ENCODE data around the gene AIRE. TPM values are rescaled to one million over a fixed set of nuclear protein-coding genes. Genes with fewer than 3 reads are reported as not detected.
"Not testable (repeated sequence)": the region's sequence is repeated elsewhere in the genome, so short reads cannot be mapped to it uniquely, and the experiment has no call there.

The AIRE gene
- polyA plus RNA-seq, 1 donor from 2014 or later: not detected

- Histone ChIP-seq H3K9me2 (ENCODE audit: insufficient read depth, low read length) (no peaks in the 10 kb centered on the region), H3K27me3 (ENCODE audit: insufficient read depth, low read depth, low read length) (peaks cover 12% of the 10 kb centered on the region), H3K27ac (ENCODE audit: low read length) (no peak overlapping the region), H3K9ac (ENCODE audit: low read length) (no peak overlapping the region), H4K20me1 (ENCODE audit: insufficient read depth) (no peaks in the 10 kb centered on the region), H3K4me2 (ENCODE audit: low read length) (no peak overlapping the region), H3F3A (ENCODE audit: insufficient read depth, low read length, poor library complexity, severe bottlenecking) (no peaks in the 10 kb centered on the region), H3K9me3 (ENCODE audit: low read length) (no peaks in the 10 kb centered on the region), H3K4me3 (ENCODE audit: low read length) (no peak overlapping the region), H3K79me2 (replicated peaks; ENCODE audit: insufficient read depth, low read length) (no peaks in the 10 kb centered on the region), H3K36me3 (ENCODE audit: insufficient read depth, low read length) (no peaks in the 10 kb centered on the region), H2AFZ (ENCODE audit: low read depth, low read length) (no peak overlapping the region)
- TF ChIP-seq CTCF (IDR thresholded peaks at IDR 0.05; ENCODE audit: poor library complexity, severe bottlenecking) (no peak), MXI1 (conservative IDR thresholded peaks at IDR 0.05; ENCODE audit: poor library complexity, severe bottlenecking) (no peak), POLR2AphosphoS5 (IDR thresholded peaks at IDR 0.05) (no peak), RAD21 (conservative IDR thresholded peaks at IDR 0.05) (no peak), SMC3 (conservative IDR thresholded peaks at IDR 0.05; ENCODE audit: poor library complexity) (no peak), TAF1 (IDR thresholded peaks at IDR 0.05; ENCODE audit: low read depth) (no peak), EP300 (conservative IDR thresholded peaks at IDR 0.05; ENCODE audit: poor library complexity, severe bottlenecking) (no peak), EZH2 (IDR thresholded peaks at IDR 0.05; ENCODE audit: borderline replicate concordance, insufficient read depth, low read length, poor library complexity, severe bottlenecking) (no peak)
- TF ChIP-seq, protein P1, sequence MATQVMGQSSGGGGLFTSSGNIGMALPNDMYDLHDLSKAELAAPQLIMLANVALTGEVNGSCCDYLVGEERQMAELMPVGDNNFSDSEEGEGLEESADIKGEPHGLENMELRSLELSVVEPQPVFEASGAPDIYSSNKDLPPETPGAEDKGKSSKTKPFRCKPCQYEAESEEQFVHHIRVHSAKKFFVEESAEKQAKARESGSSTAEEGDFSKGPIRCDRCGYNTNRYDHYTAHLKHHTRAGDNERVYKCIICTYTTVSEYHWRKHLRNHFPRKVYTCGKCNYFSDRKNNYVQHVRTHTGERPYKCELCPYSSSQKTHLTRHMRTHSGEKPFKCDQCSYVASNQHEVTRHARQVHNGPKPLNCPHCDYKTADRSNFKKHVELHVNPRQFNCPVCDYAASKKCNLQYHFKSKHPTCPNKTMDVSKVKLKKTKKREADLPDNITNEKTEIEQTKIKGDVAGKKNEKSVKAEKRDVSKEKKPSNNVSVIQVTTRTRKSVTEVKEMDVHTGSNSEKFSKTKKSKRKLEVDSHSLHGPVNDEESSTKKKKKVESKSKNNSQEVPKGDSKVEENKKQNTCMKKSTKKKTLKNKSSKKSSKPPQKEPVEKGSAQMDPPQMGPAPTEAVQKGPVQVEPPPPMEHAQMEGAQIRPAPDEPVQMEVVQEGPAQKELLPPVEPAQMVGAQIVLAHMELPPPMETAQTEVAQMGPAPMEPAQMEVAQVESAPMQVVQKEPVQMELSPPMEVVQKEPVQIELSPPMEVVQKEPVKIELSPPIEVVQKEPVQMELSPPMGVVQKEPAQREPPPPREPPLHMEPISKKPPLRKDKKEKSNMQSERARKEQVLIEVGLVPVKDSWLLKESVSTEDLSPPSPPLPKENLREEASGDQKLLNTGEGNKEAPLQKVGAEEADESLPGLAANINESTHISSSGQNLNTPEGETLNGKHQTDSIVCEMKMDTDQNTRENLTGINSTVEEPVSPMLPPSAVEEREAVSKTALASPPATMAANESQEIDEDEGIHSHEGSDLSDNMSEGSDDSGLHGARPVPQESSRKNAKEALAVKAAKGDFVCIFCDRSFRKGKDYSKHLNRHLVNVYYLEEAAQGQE (IDR thresholded peaks at IDR 0.05; ENCODE audit: borderline replicate concordance): no peak
These were observed 3.9 kb upstream of the AIRE start for GRCh38 chr21:44281801-44282200.

- Histone ChIP-seq H3K4me2 (ENCODE audit: low read length) (no peak overlapping the region), H3K9ac (ENCODE audit: low read length) (no peak overlapping the region), H3K27ac (ENCODE audit: low read length) (no peak overlapping the region), H3K79me2 (replicated peaks; ENCODE audit: insufficient read depth, low read length) (no peaks in the 10 kb centered on the region), H3K36me3 (ENCODE audit: insufficient read depth, low read length) (no peaks in the 10 kb centered on the region), H3K27me3 (ENCODE audit: insufficient read depth, low read depth, low read length) (peaks cover 13% of the 10 kb centered on the region), H3F3A (ENCODE audit: insufficient read depth, low read length, poor library complexity, severe bottlenecking) (no peaks in the 10 kb centered on the region), H3K9me2 (ENCODE audit: insufficient read depth, low read length) (no peaks in the 10 kb centered on the region), H4K20me1 (ENCODE audit: insufficient read depth) (no peaks in the 10 kb centered on the region), H2AFZ (ENCODE audit: low read depth, low read length) (no peak overlapping the region), H3K4me3 (ENCODE audit: low read length) (no peak overlapping the region), H3K9me3 (ENCODE audit: low read length) (no peaks in the 10 kb centered on the region)
- TF ChIP-seq TAF1 (IDR thresholded peaks at IDR 0.05; ENCODE audit: low read depth) (no peak), CTCF (IDR thresholded peaks at IDR 0.05; ENCODE audit: poor library complexity, severe bottlenecking) (no peak), EP300 (conservative IDR thresholded peaks at IDR 0.05; ENCODE audit: poor library complexity, severe bottlenecking) (no peak), MXI1 (conservative IDR thresholded peaks at IDR 0.05; ENCODE audit: poor library complexity, severe bottlenecking) (no peak)
These were observed 3.3 kb upstream of the AIRE start for GRCh38 chr21:44282370-44282769.

DNA sequence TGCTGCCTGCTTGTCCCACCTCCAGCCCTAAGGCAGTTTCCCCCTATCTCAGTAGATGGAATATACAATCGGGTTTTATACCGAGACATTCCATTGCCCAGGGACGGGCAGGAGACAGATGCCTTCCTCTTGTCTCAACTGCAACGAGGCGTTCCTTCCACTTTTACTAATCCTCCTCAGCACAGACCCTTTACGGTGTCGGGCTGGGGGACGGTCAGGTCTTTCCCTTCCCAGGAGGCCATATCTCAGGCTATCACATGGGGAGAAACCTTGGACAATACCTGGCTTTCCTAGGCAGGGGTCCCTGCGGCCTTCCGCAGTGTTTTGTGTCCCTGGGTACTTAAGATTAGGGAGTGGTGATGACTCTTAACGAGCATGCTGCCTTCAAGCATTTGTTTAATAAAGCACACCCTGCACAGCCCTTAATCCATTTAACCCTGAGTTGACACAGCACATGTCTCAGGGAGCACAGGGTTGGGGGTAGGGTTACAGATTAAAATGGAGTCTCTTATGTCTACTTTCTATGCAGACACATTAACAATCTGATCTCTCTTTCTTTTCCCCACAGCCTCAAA lies 2.4 kb upstream of the AIRE start:
- H3K9ac ChIP-seq (ENCODE audit: low read length); H3K4me2 ChIP-seq (ENCODE audit: low read length); H3F3A ChIP-seq (ENCODE audit: insufficient read depth, low read length, poor library complexity, severe bottlenecking); H3K9me3 ChIP-seq (ENCODE audit: low read length); H3K79me2 ChIP-seq (replicated peaks; ENCODE audit: insufficient read depth, low read length); H3K27ac ChIP-seq (ENCODE audit: low read length); H2AFZ ChIP-seq (ENCODE audit: low read depth, low read length); H4K20me1 ChIP-seq (ENCODE audit: insufficient read depth); H3K36me3 ChIP-seq (ENCODE audit: insufficient read depth, low read length); H3K9me2 ChIP-seq (ENCODE audit: insufficient read depth, low read length); H3K4me3 ChIP-seq (ENCODE audit: low read length): not testable (repeated sequence)
- H3K27me3 ChIP-seq (ENCODE audit: insufficient read depth, low read depth, low read length): peaks cover 13% of the 10 kb centered on the region
